ENCODE measurements around the gene TENT4A.

TENT4A gene

GRCh38 chr5:6675784-6676491 lies 37.3 kb upstream of the TENT4A start:
- TF ChIP-seq, protein P1, sequence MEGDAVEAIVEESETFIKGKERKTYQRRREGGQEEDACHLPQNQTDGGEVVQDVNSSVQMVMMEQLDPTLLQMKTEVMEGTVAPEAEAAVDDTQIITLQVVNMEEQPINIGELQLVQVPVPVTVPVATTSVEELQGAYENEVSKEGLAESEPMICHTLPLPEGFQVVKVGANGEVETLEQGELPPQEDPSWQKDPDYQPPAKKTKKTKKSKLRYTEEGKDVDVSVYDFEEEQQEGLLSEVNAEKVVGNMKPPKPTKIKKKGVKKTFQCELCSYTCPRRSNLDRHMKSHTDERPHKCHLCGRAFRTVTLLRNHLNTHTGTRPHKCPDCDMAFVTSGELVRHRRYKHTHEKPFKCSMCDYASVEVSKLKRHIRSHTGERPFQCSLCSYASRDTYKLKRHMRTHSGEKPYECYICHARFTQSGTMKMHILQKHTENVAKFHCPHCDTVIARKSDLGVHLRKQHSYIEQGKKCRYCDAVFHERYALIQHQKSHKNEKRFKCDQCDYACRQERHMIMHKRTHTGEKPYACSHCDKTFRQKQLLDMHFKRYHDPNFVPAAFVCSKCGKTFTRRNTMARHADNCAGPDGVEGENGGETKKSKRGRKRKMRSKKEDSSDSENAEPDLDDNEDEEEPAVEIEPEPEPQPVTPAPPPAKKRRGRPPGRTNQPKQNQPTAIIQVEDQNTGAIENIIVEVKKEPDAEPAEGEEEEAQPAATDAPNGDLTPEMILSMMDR (IDR thresholded peaks at IDR 0.05; ENCODE audit: extremely low read depth, missing control alignments) = no peak
- no peak for DNase-seq (ENCODE audit: low spot score)

DNA sequence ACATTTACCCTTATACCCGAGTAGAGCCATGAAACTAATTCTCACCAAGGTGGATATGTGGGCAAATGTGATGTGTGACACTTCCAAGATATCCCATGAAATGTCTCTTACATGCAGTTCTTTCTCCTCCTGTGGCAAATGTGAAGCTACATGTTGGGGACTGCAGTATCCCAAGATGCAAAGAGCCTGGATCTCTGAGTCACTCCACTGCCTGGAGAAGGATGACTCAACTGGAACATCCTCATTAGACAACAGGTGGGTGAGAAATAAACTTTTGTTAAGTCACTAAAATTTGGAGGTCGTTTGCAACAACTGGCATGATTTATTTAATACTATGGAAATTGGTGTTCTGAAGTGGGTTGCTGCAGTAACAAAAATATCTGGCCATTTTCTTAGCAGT lies 36.5 kb upstream of the TENT4A start:
- TF ChIP-seq, protein P1 (IDR thresholded peaks at IDR 0.05; ENCODE audit: extremely low read depth, missing control alignments) = no peak
- DNase-seq (ENCODE audit: low spot score) = no peak

DNA sequence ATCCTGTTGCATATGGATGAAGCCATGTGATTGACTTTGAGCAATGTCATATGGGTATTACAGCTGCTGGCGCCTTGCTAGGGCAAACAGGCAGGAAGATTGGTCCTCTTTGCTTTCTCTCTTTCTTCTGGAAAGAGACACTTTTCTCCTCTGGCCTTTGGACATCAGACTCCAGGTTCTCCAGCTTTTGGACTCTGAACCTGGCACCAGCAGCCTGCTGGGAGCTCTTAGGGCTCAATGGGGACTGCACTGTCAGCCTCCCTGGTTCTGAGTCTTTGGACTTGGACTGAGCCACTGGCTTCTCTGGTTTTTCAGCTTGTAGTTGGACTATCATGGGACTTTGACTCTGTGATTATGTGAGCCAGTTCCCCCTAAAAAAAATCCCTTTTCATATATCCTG lies 34.8 kb upstream of the TENT4A start:
- DNase-seq (ENCODE audit: low spot score) = no peak
- TF ChIP-seq, protein P1 (IDR thresholded peaks at IDR 0.05; ENCODE audit: extremely low read depth, missing control alignments) = no peak

- DNase-seq (ENCODE audit: low spot score) = no peak
- TF ChIP-seq, protein P1 (IDR thresholded peaks at IDR 0.05; ENCODE audit: extremely low read depth, missing control alignments) = no peak
Measured at GRCh38 chr5:6680922-6681321, 32.3 kb upstream of the TENT4A start.

- TF ChIP-seq, protein P1 (IDR thresholded peaks at IDR 0.05; ENCODE audit: extremely low read depth, missing control alignments) = no peak
- DNase-seq (ENCODE audit: low spot score) = no peak
Measured at GRCh38 chr5:6681682-6682081, 31.6 kb upstream of the TENT4A start.

DNA sequence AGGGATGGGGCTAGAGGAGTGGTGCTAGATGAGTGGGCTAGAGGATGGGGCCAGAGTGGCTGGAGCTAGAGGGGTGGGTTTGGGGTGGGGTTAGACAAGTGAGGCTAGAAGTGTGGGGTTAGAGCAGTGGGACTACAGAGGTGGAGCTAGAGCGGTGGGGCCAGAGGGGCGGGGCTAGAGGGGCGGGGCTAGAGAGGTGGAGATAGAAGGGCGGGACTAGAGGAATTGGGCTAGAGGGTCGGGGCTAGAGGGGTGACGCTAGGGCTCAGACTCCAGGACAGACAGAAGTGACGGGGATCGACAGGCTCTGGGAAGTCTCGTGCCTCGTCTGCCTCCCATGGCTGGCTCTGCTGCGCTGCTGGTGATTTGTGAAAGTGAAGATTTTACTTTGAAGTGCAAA lies 31.0 kb upstream of the TENT4A start:
- TF ChIP-seq, protein P1 (IDR thresholded peaks at IDR 0.05; ENCODE audit: extremely low read depth, missing control alignments) = no peak

GRCh38 chr5:6683241-6683640 lies 30.0 kb upstream of the TENT4A start:
- no peak for DNase-seq (ENCODE audit: low spot score)
- TF ChIP-seq, protein P1 (IDR thresholded peaks at IDR 0.05; ENCODE audit: extremely low read depth, missing control alignments) = no peak

More for the DNA sequence above, 31.0 kb upstream of the TENT4A start:
- no peak for DNase-seq (ENCODE audit: low spot score)
